GM12865 (cell line): ENCODE results near the gene ECT2L.
A peak's percentile ranks its signal among the peaks of the same experiment; 100 is the strongest.
"Not testable (repeated sequence)": the region's sequence is repeated elsewhere in the genome, so short reads cannot be mapped to it uniquely, and the experiment has no call there.

Source experiments
- DNase-seq: peaks from one replicate; pipeline ENCODE4 v3.0.0; 2010; ENCODE audit warnings: low read depth
- H3K4me3 ChIP-seq: 2 replicates; pipeline ENCODE4 v1.5.1; 2011; ENCODE audit warnings: mild to moderate bottlenecking, low read depth, low read length, control low read depth
- CTCF ChIP-seq: IDR thresholded peaks from 2 replicates; pipeline ENCODE4 v1.5.1; 2011; ENCODE audit warnings: low read length, control low read depth, low read depth, inconsistent platforms; ENCODE audit not compliant: insufficient read depth; ENCODE audit errors: missing control alignments

Gene ECT2L

GRCh38 chr6:138925806-138926205, 129.9 kb downstream of the ECT2L start:
- H3K4me3 ChIP-seq, result no peak overlapping the region
- DNase-seq, result no peak
- no peak for TF ChIP-seq CTCF

- no peak overlapping the region for H3K4me3 ChIP-seq
- DNase-seq, result no peak
- TF ChIP-seq CTCF, result no peak
These were observed 130.7 kb downstream of the ECT2L start for GRCh38 chr6:138926579-138926978.

- no peak for TF ChIP-seq CTCF
- DNase-seq, result no peak
- no peak overlapping the region for H3K4me3 ChIP-seq
These were observed 135.8 kb downstream of the ECT2L start for GRCh38 chr6:138931660-138932059.

- H3K4me3 ChIP-seq, DNase-seq: not testable (repeated sequence)
These were observed 141.0 kb downstream of the ECT2L start for GRCh38 chr6:138936873-138937272.

GRCh38 chr6:138943089-138943625, 147.3 kb downstream of the ECT2L start:
- DNase-seq, result no peak
- TF ChIP-seq CTCF, result no peak
- H3K4me3 ChIP-seq, result no peak overlapping the region

- no peak overlapping the region for H3K4me3 ChIP-seq
- TF ChIP-seq CTCF, result no peak
- DNase-seq, result peak; percentile 41
These were observed 148.5 kb downstream of the ECT2L start for GRCh38 chr6:138944412-138944811.

- no peak for DNase-seq
- TF ChIP-seq CTCF, result no peak
- H3K4me3 ChIP-seq, result no peak overlapping the region
These were observed 149.5 kb downstream of the ECT2L start for GRCh38 chr6:138945354-138945753.
